NCI-H1694 (cell line): ENCODE data around the gene TFF1.

Experiments used
- DNase-seq: peaks from one replicate; lab custom pipeline; 2025; lab: John Stamatoyannopoulos, UW

The TFF1 gene

DNA sequence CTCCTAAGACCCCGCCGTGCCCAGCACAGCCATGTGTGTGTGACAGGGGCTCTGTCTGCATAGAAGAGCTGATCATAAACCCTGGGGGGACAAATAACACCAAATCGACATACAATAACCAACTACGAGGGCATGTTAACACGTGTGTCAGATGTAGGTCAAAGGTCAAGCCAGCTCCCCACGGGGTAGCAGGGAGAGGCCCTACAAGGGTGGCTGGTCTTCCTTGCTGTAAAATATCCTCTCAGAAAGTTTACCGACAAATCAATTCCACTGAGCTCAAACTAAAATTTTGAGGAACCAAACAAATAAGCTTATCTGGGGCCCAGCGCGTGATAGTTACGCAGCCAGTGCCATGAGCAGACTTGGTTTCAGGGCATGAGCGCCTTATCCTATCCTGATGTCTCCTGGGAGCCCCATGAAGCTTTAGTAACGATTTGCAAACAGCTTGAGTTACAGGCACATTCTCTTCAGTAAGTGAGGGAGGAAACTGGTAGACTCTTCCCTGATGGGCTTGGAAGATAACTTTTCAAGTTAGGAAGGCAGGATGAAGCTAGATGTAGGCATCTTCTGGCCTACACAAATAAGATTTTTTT lies 32.2 kb upstream of the TFF1 start:
- no peak for DNase-seq

DNA sequence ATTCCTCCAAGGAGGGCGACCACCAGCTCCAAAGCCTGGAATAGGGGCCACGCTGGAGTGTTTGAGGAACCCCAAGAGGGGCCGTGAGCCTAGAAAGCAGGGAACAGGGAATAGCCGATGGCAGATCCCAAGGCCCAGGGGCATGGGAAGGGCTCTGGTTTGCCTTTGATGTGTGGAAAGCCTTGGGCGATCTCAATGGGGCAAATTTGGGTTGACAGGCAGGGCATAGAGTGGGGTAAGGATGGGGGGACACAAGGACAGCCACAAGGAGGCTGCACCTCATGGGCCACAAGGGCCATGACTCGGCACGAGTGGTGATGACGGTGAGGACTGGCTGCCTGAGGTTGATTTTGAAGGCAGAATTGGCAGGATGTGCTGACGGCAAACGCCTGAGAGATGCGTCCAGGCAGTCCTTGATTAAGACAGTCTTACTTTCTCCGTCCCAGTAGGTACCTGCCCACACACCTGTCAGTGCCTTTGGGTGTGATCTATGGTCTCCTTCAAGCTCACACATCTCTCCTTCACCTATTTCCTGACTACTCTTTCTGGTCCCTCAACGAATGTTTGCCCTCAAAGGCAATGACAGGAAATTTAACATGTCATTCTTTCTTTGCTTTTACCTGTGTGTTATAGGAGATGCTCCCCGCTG lies 31.5 kb upstream of the TFF1 start:
- no peak for DNase-seq

DNA sequence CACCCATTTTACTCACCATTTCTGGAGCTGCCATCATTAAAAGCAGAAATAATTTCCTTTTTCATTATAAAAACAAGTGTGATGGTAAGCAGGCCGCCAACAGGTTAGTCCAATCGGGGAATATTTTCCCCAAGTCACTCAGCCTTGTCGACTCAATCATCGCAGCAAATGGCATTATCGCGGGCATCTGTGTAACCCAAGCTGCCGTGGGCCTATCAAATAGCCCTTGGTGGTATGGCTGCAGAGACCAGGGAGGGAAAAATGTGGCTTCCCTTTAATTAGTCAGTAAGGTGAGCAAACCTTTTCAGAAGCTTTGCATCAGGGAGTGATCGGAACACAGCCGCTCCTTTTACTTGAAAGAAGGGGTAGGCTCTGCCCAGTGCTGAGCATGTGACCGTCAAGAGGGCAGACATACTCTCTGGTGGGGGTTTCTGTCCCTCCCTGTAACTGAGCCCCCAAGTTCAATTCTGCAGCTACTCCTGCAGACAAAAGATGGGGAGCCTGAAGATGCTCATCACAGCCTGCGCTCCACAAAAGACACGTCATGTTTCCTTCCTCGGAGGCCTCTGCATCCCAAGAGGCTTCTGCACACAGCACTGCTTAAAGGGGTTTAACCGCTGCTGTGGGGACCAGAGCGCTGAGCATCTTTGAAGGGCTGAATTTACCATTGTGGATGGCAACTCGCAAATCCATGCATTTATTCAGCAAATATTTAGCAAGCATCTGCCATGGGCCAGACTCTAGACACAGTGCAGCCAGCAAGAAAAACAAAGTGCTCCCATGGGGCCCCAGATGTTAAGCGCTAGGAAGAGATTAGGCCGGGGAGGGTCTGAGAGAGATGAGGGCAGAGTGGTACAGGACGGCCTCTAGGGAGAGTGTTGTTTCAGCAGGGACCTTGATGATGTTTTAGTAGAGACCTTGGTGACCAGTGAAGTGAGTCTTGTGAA lies 30.7 kb upstream of the TFF1 start:
- DNase-seq = no peak

DNA sequence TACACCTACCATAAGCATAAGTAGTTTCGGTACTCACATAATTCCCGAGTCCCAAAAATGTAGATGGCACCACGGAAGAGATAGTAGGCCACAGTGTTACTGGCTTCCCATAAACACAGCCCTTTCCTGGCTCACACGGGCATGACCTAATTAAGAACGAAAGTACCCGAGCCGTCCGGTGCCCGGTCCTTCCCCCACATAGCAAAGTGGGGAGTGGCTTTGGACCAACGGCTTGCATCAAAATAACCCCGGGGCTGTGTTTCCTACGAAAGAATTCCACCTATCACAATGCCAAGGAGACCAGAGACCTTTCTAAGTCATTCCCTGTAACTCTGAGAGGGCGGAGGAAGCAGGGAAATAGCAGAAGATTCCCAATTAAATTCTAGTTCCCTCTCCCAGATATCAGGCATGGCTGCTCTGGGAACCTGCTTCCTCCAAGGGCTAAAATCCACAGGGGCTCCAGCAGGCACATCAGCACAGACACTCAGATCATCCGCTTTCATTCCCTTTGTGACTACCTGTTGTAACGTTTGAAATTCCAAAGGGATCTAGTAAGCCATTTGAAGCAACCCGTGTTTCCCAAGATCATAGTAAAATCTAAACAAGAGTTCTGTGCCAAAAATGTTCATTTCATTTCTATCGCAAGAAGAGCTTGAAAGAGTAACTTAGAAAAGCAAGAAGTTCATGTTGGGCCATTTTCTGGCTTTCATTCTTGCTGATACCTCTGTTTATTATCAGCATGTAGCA lies 29.7 kb upstream of the TFF1 start, which contains the start of gene TMPRSS3:
Gene TMPRSS3, minus strand, starts transcription at position 148 of the 747 bp plus-strand sequence. CDS start 635 bp downstream, outside the sequence.
- no peak for DNase-seq

DNA sequence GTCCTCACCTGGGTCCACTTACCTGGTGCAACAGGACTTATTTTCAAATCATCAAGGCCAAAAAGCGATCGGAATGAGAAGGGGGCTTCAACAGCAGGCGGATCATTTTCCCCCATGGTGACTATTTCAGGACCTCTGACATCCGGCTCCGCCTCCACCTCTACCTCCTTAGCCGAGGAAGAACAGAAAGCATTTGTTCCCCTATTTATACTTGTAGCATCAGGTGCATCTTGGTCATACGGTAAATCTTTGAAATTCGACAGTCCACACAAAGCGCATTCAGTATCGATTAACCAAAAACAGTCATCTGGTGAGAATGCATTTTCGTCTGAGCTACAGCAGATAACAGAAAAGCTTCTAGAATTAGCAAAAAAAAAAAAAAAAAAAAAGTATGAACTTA lies 29.0 kb upstream of the TFF1 start:
- DNase-seq = no peak

DNA sequence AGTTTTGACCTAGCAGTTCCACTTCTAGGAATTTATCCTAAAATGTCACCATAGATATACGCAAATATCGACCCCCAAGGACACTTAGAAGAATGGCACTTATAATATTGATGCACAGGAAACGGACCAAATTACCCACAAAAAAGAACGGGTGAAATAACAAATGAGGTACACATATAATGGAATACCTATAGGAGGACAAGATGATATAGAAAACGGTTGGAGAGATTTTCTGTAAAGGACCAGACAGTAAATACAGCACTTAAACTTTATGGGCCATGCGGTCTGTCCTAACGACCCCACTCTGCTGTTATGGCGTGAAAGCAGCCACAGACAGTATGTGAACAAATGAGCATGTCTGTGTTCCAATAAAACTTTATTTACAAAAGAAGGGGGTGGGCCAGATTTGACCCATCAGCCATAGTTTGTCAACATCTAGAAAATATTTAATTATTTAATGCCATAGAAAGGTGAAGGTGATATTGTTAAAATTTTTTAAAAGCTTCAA lies 27.2 kb upstream of the TFF1 start:
- DNase-seq = no peak

DNA sequence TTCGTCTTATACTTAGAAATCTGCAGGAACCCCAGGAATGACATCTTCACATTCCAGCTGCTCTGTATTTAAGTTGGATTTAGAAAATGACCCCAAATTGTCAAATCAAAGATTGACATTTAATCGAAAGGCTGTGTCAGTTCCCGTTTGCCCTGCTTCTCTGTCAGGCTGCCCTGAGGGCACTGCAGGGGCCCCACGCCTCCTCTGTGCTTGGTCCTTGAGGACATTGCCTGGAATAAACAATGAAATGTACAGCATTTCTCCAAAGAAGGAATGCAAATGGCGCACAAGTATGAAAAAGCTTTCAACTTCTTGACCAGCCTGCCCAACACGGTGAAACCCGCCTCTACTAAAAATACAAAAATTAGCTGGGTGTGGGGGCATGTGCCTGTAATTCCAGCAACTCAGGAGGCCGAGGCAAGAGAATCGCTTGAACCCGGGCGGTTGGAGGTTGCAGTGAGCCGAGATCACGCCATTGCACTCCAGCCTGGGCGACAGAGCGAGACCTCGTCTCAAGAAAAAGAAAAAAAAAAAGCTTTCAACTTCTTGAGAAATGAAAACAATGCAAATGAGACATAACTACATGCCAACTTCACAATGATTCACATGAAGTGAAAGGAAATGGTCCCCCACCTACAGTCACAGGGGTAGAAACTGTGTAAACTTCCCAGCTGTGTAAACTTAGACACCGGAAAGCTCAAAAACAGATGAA lies 26.6 kb upstream of the TFF1 start:
- DNase-seq = no peak

DNA sequence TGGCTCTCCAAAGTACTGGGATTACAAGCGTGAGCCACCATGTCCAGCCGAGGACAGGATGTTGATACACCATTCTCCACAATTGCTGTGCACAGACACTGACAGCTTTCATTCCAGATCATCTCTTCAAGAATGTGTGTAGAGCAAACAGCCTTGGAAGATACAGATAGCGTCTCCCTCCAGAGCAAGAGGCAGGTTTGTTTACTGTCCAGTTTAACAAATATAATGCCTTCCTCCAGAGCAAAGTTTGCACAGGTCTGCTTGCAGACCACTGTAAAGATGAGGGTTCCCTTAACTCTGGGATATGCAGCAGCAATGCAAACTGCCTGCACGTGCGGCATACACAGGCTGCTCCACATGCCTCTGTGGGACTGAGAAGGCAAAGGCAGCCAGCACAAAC lies 25.0 kb upstream of the TFF1 start:
- no peak for DNase-seq

DNA sequence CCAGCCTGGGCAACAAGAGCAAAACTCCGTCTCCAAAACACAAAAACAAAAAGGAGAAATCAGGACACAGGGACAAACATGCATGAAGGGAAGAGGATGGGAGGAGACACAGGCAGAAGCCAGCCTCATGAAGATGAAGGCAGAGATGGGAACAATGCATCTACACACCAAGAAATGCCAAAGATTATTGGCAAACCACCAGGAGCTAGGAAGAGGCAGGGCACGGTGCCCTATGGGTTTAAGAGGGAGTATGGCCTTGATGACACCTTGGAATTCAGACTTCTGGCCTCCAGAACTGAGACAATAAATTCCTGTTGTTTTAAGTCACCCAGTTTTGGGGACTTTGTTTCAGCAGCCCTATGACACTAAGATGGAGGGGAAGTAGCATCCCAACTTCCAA lies 24.4 kb upstream of the TFF1 start:
- DNase-seq = no peak

DNA sequence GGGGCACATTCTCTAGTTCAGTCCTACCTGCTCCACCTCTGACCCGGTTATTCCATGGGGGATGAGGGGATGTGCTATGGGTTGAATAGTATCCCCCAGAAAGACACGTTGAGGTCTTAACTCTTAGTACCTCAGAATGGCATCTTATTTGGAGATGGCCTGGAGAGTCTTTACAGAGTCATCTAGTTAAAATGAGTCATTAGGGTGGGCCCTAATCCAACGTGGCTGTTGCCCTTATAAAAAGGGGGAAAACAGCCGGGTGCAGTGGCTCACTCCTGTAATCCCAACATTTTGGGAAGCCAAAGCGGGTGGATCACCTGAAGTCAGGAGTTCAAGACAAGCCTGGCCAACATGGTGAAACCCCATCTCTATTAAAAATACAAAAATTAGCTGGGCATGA lies 23.9 kb upstream of the TFF1 start:
- DNase-seq = no peak

DNA sequence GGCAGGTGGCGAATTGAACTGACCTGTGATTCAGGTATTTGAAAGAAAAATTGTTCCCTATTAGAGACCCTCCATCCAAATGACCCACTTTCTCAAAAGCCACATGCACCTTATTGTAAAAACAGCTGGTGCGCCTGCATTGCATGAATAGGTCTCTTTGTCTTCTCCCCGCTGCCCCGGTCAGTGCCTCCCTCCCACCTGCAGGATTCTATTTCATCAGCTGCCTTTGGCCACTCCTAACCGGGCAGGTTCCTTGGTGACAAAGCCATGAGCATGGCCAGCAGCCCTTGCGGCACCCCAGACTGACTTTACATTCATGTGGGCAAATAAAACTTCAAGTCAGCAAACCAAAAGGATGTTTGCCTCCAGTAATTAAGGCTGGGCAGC lies 23.1 kb upstream of the TFF1 start:
- no peak for DNase-seq

DNA sequence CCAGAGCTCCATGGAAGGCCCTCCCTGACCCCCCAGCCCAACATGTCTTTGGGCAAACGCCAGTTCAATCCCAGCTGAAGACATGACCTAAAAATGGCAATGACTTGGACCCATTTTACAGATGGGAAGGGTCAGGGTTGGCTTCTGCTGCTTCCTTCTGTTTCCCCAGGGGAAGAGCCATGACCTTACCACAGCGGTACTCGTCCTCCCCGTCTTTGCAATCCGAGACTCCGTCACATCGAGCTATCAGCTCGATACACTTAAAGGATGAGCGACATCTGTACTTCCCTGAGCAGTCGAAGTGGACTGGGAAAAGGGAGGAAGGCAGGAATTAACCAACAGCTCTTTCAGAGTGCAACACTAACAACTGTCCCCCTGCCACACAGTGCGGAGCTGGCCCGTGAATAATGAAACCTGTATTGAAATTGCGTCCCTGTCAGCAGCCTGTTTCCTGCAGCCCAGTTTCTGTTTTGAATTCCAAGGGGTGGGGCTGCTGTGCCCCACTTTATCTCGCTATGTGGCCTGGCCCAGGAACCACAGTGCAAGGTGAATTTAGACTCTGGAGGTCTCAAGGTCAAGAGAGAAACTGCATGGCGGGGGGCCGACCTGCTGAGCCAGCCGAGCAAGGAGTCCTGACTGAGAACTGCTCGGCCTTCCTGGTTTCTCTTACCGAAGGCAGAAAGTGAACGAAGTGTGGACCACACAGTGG lies 22.6 kb upstream of the TFF1 start:
- DNase-seq = no peak

DNA sequence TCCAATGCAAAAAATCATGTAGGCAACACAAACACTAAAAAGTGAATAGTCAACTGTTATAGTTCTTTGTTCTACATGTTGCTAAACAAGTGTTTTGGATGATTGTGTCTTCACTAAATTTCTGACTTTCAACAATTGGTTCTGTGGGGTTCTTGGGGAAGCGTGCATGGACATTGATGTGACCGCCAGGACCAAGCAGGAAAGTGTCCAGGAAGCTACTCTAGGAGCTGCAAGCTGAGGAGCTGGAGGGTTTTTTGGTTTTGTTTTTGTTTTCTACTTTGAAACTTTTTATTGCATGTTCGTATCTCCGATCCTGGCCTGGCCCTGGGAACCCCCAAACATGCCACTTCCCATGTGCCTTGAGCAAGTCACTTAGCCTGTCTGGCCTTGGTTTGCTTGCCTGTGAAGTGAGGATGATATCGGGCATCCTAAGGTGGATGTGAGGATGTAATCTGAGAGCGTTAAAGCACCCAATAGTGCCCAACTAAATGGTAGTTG lies 21.6 kb upstream of the TFF1 start:
- DNase-seq = no peak

DNA sequence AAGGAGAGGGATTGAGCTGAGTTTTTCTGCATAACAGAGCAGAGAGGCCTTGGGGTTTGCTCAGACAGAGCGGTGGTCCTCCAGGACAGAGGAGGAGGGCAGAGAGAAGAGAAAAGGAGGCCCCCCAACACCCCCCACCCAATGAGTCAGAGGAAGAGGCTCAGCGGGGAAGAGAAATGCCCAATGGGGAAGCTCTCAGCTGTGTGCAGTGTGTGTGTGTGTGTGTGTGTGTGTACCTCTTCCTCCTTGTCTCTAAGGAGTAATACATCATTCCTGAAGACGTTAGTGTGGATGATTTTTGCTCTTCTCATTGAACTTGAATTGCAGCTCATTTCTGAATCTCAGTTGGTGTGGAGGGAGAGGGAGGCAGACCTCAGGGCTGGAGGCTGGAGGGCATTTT lies 20.8 kb upstream of the TFF1 start:
- DNase-seq = no peak

DNA sequence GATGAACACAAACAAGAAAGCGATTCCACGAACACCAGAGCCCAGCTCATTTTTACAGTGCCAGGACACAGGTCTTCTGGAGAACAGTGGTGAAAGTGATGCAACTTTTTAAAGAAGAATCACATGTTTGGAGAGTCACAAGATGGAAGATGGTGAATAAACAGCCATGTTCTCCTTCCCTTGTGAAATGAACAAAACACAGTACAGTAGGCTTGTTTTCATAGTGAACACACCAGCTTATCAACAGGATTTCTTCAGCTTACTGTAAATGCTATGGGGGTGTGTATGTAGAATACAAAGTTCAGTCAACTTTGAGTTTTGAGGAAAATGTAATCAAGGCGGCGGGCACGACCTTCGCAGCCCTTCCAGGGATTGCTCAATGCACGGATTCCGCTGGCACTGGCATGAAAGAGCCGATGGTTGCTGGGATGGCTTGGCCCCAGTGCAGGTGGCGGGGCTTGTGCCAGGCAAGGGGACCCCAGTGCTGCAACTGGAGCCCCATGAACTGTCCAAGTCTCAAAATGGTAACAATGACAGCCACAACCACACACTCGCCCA lies 19.8 kb upstream of the TFF1 start:
- no peak for DNase-seq

DNA sequence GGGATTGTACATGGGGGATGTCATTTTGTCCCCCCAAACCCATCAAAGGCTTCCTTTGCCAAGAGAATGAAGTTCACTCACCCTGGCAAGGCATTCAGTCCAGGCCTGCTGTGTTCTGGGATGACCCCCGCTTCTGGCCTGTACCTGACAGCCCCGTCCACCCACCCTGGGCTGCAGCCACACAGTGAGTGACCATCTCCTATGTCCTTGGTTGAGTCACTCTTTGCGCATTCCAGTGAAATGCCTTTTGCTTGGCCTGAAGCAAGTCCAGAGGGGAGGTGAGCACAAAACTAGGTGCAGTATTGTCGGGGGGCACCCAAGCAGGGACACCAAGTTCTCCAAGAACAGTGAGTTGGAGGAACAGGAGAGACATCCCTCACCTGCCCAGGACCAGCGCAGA lies 19.3 kb upstream of the TFF1 start:
- DNase-seq = no peak

DNA sequence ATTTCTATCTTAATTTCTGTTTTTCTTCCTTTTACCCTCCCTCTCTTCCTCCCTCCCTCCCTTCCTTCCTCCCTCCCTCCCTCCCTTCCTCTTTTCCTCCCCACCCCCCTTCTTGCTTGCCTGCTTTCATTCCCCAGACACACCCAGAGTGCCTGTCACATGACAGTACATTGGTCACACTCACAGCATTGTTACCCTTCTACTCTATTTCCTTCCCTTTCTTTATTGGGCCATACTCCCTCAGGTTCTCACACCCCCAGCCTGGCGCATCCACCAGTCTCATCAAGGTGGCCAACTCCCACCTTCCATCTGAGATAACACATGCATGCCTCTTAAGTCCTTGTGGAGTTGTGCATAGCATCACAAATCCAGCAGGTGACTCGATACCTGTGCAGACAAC lies 18.7 kb upstream of the TFF1 start:
- no peak for DNase-seq

DNA sequence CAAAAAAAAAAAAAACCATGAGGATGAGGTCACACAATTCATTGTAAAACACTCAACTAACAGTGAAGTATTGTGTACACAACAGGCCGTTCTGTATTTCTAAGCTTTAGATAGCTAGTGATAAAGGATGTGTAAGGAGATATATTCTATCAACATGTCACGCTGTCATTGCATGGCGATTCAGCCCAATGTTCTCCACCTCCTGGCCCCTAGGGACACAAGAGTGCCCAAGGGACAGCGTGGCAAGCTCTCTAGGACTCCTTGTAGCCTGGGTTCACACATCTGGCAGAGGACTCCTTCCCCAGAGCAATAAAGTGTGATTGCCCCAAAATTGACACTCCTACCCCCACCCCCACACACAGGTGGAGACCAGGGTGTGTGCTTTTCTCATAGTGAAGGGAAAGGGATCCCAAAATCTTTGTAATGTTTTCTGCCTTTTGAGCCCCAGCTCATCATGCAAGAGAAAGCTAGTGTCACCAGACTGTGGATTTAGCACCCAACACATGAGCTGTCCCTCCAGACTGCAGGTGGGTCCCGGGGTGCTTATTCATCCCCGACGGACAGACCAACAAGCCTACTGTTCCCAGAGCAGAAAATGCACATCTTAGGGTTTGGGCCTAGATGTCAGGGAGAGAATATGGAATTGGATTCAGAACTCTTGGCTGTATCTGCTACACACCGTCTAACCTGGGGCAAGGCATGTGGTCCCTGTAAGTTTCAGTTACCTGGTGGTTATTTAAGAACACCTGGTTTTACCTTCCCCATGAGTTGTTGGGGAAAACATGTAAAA lies 18.0 kb upstream of the TFF1 start:
- no peak for DNase-seq

DNA sequence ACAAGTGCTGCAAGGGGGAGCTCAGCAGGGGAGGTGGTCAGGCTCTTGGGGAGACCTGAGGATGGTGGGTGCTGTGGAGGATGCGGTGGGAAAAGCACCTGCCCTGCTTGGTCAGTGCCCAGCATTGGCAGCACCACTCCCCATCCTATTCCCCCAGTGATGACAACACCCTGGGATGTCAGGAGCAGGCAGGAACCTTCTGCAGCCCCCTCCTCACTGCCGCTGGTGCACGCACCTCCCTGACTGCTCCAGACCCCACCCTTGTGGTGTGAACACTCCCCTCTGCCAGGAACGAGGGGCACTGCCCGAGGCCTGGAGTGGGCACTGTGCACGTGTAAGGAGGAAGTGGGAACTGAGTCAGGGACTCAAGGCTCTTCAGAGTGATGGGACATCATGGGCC lies 17.0 kb upstream of the TFF1 start:
- DNase-seq = no peak

DNA sequence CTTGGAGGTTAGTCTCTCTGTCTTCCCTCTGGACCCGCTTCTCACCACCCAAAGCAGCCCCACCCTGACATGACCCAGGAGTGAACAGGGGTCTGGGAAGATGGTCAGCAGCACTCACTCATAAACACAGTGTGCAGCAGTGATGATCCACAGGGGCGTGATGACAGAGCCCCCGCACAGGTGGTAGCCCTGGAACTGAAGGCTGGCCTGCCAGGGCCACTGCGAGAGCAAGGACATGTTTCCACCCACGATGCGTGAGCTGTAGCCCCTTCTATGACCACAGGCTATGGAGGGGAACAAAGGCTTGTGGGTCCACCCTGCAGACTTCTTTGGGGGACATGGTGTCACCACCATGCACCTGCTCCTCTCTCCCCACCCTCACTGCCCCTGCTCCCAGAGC lies 16.6 kb upstream of the TFF1 start:
- DNase-seq = no peak
